GM12878 (cell line): ENCODE measurements around the gene KDM6B. TPM values are rescaled to one million over a fixed set of nuclear protein-coding genes. Genes with fewer than 3 reads are reported as not detected.

Experiments used
- ATAC-seq: fragments of 200-7000 bp; cut with Tn5 transposase; 3 replicates; pipeline ENCODE4 v1.9.1; 2020; ENCODE audit warnings: mild to moderate bottlenecking, moderate library complexity
- BruUV-seq: library from RNA; stranded (reverse); fragments of 400-500 nt; replicated peaks from 2 replicates; lab custom pipeline; 2021; lab: Mats Ljungman, UMichigan
- CTCF ChIA-PET: fragments of 300-600 bp; sonication (Branson Sonifier 250); formaldehyde crosslinking; extraction: SDS; loops from one replicate; lab custom pipeline; 2021; ENCODE audit warnings: inconsistent platforms; lab: Yijun Ruan, JAX
- POLR2A ChIA-PET: fragments of 350-600 bp; formaldehyde crosslinking; extraction: SDS; loops from one replicate; lab custom pipeline; 2021; ENCODE audit warnings: inconsistent platforms; lab: Charles Lee
- RAD21 ChIA-PET: fragments of 300-600 bp; sonication (Branson Sonifier 250); formaldehyde crosslinking; loops from one replicate; lab custom pipeline; 2023; ENCODE audit warnings: antibody characterized with exemption; ENCODE audit not compliant: unreplicated experiment; lab: Charles Lee
- SMC1A ChIA-PET: fragments of 300-600 bp; sonication (Branson Sonifier 250); formaldehyde crosslinking; loops from one replicate; lab custom pipeline; 2023; ENCODE audit not compliant: unreplicated experiment, uncharacterized antibody; lab: Charles Lee
- DNase-seq: peaks from one replicate; pipeline ENCODE4 v3.0.0-alpha.2; 2011; ENCODE audit warnings: low read depth, low spot score
- FAIRE-seq: peaks from 3 replicates; lab custom pipeline; 2011; peaks lifted over from hg19 to GRCh38; lab: Jason Lieb, UNC
- H2AFZ ChIP-seq: 2 replicates; pipeline ENCODE4 v1.6.0; 2011; ENCODE audit warnings: low read depth, low read length, control low read depth; ENCODE audit not compliant: control insufficient read depth
- H3K27ac ChIP-seq: 2 replicates; pipeline ENCODE4 v1.5.1; 2011; ENCODE audit warnings: control low read depth; ENCODE audit not compliant: control insufficient read depth, insufficient read depth
- H3K27me3 ChIP-seq, 2 experiments: replicated peaks in 1 of 2; 2 replicates each; pipeline versions ENCODE4 v1.6.0 to v1.6.1; 2011; ENCODE audit warnings: low read length in 1 of 2; ENCODE audit not compliant: control insufficient read depth in 2 of 2, insufficient read depth in 2 of 2
- H3K36me3 ChIP-seq, 2 experiments: 2 replicates each; pipeline ENCODE4 v1.5.1; 2011; ENCODE audit warnings: low read length in 1 of 2; ENCODE audit not compliant: control insufficient read depth in 2 of 2, insufficient read depth in 2 of 2
- H3K4me1 ChIP-seq: 2 replicates; pipeline ENCODE4 v1.6.1; 2011; ENCODE audit warnings: mild to moderate bottlenecking, low read length, moderate library complexity, mixed read lengths; ENCODE audit not compliant: control insufficient read depth, insufficient read depth
- H3K4me2 ChIP-seq: 2 replicates; pipeline ENCODE4 v1.6.0; 2011; ENCODE audit warnings: control low read depth; ENCODE audit not compliant: control insufficient read depth, insufficient read depth
- H3K4me3 ChIP-seq: fragments of 200-600 bp; sonication (generic); 2 replicates; pipeline ENCODE4 v1.5.1; 2016
- H3K79me2 ChIP-seq: 2 replicates; pipeline ENCODE4 v1.6.0; 2011; ENCODE audit warnings: low read length; ENCODE audit not compliant: control insufficient read depth, insufficient read depth
- H3K9ac ChIP-seq: 2 replicates; pipeline ENCODE4 v1.8.0; 2011; ENCODE audit warnings: low read length, control low read depth, mixed read lengths; ENCODE audit not compliant: control insufficient read depth, insufficient read depth
- H3K9me3 ChIP-seq: replicated peaks from 3 replicates; pipeline ENCODE4 v1.5.1; 2011; ENCODE audit warnings: mild to moderate bottlenecking, low read length; ENCODE audit not compliant: control insufficient read depth, insufficient read depth
- H4K20me1 ChIP-seq: 2 replicates; pipeline ENCODE4 v1.6.0; 2011; ENCODE audit not compliant: control insufficient read depth, insufficient read depth
- ASH2L ChIP-seq: fragments of 300-600, 200-600 bp; sonication (generic); IDR thresholded peaks from 2 replicates; pipeline ENCODE4 v1.6.1; 2017; ENCODE audit warnings: low read depth, mild to moderate bottlenecking, borderline replicate concordance
- ATF7 ChIP-seq: fragments of 450-650 bp; IDR thresholded peaks from 2 replicates; pipeline ENCODE4 v1.6.1; 2016; ENCODE audit warnings: low read depth, mild to moderate bottlenecking
- BMI1 ChIP-seq: fragments of 450-650 bp; IDR thresholded peaks from 2 replicates; pipeline ENCODE4 v1.6.1; 2016; ENCODE audit warnings: mild to moderate bottlenecking, moderate library complexity, borderline replicate concordance
- CHD1 ChIP-seq: IDR thresholded peaks from 2 replicates; pipeline ENCODE4 v1.6.1; 2012; ENCODE audit warnings: low read depth, low read length, improper control_type of control experiment
- ESRRA ChIP-seq: IDR thresholded peaks from 2 replicates; pipeline ENCODE4 v1.6.1; 2012; ENCODE audit warnings: mild to moderate bottlenecking, low read length, improper control_type of control experiment
- FOXM1 ChIP-seq: IDR thresholded peaks from 2 replicates; pipeline ENCODE4 v1.6.1; 2012; ENCODE audit warnings: low read depth, mild to moderate bottlenecking, inconsistent platforms, low read length, moderate library complexity
- HDAC6 ChIP-seq: fragments of 200-600 bp; sonication (generic); IDR thresholded peaks from one replicate; pipeline ENCODE4 v1.8.0; 2017; ENCODE audit warnings: antibody characterized with exemption; ENCODE audit not compliant: unreplicated experiment
- HDGF ChIP-seq: fragments of 450-650 bp; IDR thresholded peaks from 2 replicates; pipeline ENCODE4 v1.6.1; 2016; ENCODE audit warnings: antibody characterized with exemption
- IKZF1 ChIP-seq: fragments of 450-650 bp; conservative IDR thresholded peaks from 2 replicates; pipeline ENCODE4 v1.6.1; 2017; ENCODE audit warnings: antibody characterized with exemption, mild to moderate bottlenecking
- LARP7 ChIP-seq: fragments of 450-650 bp; IDR thresholded peaks from 2 replicates; pipeline ENCODE4 v1.6.1; 2017; ENCODE audit warnings: mild to moderate bottlenecking
- MTA2 ChIP-seq: fragments of 450-650 bp; IDR thresholded peaks from 2 replicates; pipeline ENCODE4 v1.6.1; 2016; ENCODE audit warnings: low read depth, mild to moderate bottlenecking, moderate library complexity
- MXI1 ChIP-seq: fragments of 150-350 bp; IDR thresholded peaks from 2 replicates; pipeline ENCODE4 v1.6.1; 2011; ENCODE audit warnings: low read depth, mild to moderate bottlenecking, inconsistent platforms, low read length, improper control_type of control experiment
- MYB ChIP-seq: fragments of 150-350 bp; IDR thresholded peaks from 2 replicates; pipeline ENCODE4 v1.6.1; 2014; ENCODE audit warnings: mild to moderate bottlenecking, low read depth, low read length, borderline replicate concordance
- MYC ChIP-seq: IDR thresholded peaks from 2 replicates; pipeline ENCODE4 v1.6.1; 2011; ENCODE audit warnings: mild to moderate bottlenecking, low read length, moderate library complexity, inconsistent platforms; ENCODE audit not compliant: insufficient read depth, insufficient replicate concordance, insufficient read length, severe bottlenecking
- WGBS: methylation state at CpG from one replicate; pipeline ENCODE4 v1.1.6; 2016; ENCODE audit warnings: low lambda C conversion rate; ENCODE audit not compliant: insufficient replicate concordance, insufficient coverage; ENCODE audit errors: missing lambda C conversion rate; 5-methylcytosine and 5-hydroxymethylcytosine counted together
- in situ Hi-C: fragments of 300-500 bp; cut with MboI; formaldehyde crosslinking; loops from 9 replicates; pipeline ENCODE4 v1.14.3; 2018; ENCODE audit warnings: mixed read lengths
- intact Hi-C: fragments of 100-400 bp; cut with micrococcal nuclease; formaldehyde crosslinking; loops from one replicate; pipeline ENCODE4 v1.14.2; 2022; ENCODE audit not compliant: unreplicated experiment
- polyA plus RNA-seq, 11 experiments: library from polyadenylated mRNA; depleted of rRNA in 4 of 11; unstranded in 6 of 11; stranded (reverse) in 5 of 11; fragments of >200 nt; fragmentation: Nextera tagmentation in 4 of 11; fragmentation: Illumina TruSeq in 1 of 11; extraction: Ambion mirVana in 4 of 11; extraction: Trizol in 1 of 11; gene quantifications; 1 replicate in 1 of 11; 2 replicates in 10 of 11; pipeline versions ENCODE4 v1.2.1 to v1.2.3, GENCODE V29; 2011 to 2016; ENCODE audit warnings: inconsistent platforms in 2 of 11, missing spikeins in 2 of 11, low read depth in 1 of 11
- total RNA-seq, 4 experiments: library from RNA; depleted of rRNA in 3 of 4; stranded (reverse); fragments of >200 nt in 3 of 4; fragmentation: Illumina TruSeq in 1 of 4; extraction: Trizol in 1 of 4; gene quantifications; 2 replicates each; pipeline versions ENCODE4 v1.2.1 to v1.2.3, GENCODE V29; 2013 to 2021
- TF ChIP-seq, protein P1 (sequence below), 3 experiments: IDR thresholded peaks in 2 of 3; conservative IDR thresholded peaks in 1 of 3; 2 replicates each; pipeline ENCODE4 v1.5.1; 2011; ENCODE audit warnings: low read depth in 3 of 3, low read length in 3 of 3, mild to moderate bottlenecking in 3 of 3, control low read depth in 2 of 3, moderate library complexity in 2 of 3, inconsistent platforms in 1 of 3, mixed read lengths in 1 of 3; ENCODE audit not compliant: control insufficient read depth in 2 of 3, insufficient read depth in 1 of 3; ENCODE audit errors: extremely low read depth in 1 of 3
- TF ChIP-seq, protein P2 (sequence below): IDR thresholded peaks from 2 replicates; pipeline ENCODE4 v1.6.1; 2011; ENCODE audit warnings: borderline replicate concordance, low read depth, mild to moderate bottlenecking, moderate library complexity, mixed read lengths, low read length; ENCODE audit not compliant: insufficient read depth; ENCODE audit errors: extremely low read length
- TF ChIP-seq, protein P3 (sequence below): fragments of 450-650 bp; IDR thresholded peaks from 2 replicates; pipeline ENCODE4 v1.6.1; 2017; ENCODE audit warnings: mild to moderate bottlenecking, moderate library complexity
- TF ChIP-seq, protein P4 (sequence below): IDR thresholded peaks from 2 replicates; pipeline ENCODE4 v1.6.1; 2011; ENCODE audit warnings: mild to moderate bottlenecking, low read depth, low read length, moderate library complexity; ENCODE audit not compliant: insufficient replicate concordance

The KDM6B gene
- total and polyA plus RNA-seq, 10 of the 15 experiments (the other 5 are each of a cell fraction or from before 2014, with no cell fraction given), result 0.05 to 33.5 (median 2.3) TPM

DNA sequence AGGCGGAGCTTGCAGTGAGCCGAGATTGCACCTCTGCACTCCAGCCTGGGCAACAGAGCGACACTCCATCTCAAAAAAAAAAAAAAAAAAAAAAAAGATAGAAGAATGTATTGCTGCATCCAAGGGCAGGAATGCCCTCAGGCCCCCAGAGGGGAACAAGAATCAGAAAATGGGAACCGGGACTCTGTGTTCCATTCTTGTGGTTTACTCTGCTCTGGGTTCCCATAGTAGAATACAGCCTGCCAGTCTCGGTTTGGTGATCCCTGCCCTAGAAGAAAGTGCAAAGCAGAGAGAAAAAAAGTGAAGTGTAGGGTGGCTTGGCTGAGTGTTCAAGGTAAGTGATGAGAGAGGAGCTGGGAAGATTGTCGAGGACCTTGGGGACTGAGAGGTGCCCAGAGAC lies 27.4 kb upstream of the KDM6B start:
- Histone ChIP-seq H2AFZ (no peak overlapping the region), H3K4me3 (no peak overlapping the region), H3K9ac (no peak overlapping the region), H3K36me3 (no peaks in the 10 kb centered on the region), H3K4me2 (no peak overlapping the region), H3K27me3 (no peaks in the 10 kb centered on the region), H3K79me2 (no peaks in the 10 kb centered on the region), H4K20me1 (no peaks in the 10 kb centered on the region), H3K4me1 (no peaks in the 10 kb centered on the region), H3K9me3 (no peaks in the 10 kb centered on the region; the same call in 2 of the 3 replicates), H3K27ac (no peak overlapping the region)
- no peak for FAIRE-seq
- intact Hi-C loops (no loop called here), in situ Hi-C loops (no loop called here)
- POLR2A ChIA-PET, result no interaction called here
- no TSS peak for BruUV-seq
- ATAC-seq, result no peak
- WGBS, result 6% methylated on average over 5 of the region's 6 CpGs
- SMC1A ChIA-PET, result no interaction called here
- CTCF ChIA-PET, result no interaction called here
- RAD21 ChIA-PET, result no interaction called here
- DNase-seq, result no peak
- TF ChIP-seq IKZF1, result no peak
- TF ChIP-seq ESRRA, result no peak
- TF ChIP-seq MYB, result no peak
- no peak for TF ChIP-seq ASH2L
- TF ChIP-seq HDGF, result no peak
- TF ChIP-seq HDAC6, result no peak
- TF ChIP-seq CHD1, result no peak
- TF ChIP-seq ATF7, result no peak
- TF ChIP-seq, protein P1, sequence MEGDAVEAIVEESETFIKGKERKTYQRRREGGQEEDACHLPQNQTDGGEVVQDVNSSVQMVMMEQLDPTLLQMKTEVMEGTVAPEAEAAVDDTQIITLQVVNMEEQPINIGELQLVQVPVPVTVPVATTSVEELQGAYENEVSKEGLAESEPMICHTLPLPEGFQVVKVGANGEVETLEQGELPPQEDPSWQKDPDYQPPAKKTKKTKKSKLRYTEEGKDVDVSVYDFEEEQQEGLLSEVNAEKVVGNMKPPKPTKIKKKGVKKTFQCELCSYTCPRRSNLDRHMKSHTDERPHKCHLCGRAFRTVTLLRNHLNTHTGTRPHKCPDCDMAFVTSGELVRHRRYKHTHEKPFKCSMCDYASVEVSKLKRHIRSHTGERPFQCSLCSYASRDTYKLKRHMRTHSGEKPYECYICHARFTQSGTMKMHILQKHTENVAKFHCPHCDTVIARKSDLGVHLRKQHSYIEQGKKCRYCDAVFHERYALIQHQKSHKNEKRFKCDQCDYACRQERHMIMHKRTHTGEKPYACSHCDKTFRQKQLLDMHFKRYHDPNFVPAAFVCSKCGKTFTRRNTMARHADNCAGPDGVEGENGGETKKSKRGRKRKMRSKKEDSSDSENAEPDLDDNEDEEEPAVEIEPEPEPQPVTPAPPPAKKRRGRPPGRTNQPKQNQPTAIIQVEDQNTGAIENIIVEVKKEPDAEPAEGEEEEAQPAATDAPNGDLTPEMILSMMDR (IDR thresholded peaks at IDR 0.05 in 2 of 3, conservative IDR thresholded peaks at IDR 0.05 in 1 of 3; ENCODE audit: control insufficient read depth in 2 of 3, extremely low read depth in 1 of 3, insufficient read depth in 1 of 3, low read depth in 3 of 3, low read length in 3 of 3), result no peak
- no peak for TF ChIP-seq MYC
- TF ChIP-seq, protein P2, sequence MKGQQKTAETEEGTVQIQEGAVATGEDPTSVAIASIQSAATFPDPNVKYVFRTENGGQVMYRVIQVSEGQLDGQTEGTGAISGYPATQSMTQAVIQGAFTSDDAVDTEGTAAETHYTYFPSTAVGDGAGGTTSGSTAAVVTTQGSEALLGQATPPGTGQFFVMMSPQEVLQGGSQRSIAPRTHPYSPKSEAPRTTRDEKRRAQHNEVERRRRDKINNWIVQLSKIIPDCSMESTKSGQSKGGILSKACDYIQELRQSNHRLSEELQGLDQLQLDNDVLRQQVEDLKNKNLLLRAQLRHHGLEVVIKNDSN, result no peak
- TF ChIP-seq LARP7, result no peak
- no peak for TF ChIP-seq BMI1
- TF ChIP-seq, protein P3, sequence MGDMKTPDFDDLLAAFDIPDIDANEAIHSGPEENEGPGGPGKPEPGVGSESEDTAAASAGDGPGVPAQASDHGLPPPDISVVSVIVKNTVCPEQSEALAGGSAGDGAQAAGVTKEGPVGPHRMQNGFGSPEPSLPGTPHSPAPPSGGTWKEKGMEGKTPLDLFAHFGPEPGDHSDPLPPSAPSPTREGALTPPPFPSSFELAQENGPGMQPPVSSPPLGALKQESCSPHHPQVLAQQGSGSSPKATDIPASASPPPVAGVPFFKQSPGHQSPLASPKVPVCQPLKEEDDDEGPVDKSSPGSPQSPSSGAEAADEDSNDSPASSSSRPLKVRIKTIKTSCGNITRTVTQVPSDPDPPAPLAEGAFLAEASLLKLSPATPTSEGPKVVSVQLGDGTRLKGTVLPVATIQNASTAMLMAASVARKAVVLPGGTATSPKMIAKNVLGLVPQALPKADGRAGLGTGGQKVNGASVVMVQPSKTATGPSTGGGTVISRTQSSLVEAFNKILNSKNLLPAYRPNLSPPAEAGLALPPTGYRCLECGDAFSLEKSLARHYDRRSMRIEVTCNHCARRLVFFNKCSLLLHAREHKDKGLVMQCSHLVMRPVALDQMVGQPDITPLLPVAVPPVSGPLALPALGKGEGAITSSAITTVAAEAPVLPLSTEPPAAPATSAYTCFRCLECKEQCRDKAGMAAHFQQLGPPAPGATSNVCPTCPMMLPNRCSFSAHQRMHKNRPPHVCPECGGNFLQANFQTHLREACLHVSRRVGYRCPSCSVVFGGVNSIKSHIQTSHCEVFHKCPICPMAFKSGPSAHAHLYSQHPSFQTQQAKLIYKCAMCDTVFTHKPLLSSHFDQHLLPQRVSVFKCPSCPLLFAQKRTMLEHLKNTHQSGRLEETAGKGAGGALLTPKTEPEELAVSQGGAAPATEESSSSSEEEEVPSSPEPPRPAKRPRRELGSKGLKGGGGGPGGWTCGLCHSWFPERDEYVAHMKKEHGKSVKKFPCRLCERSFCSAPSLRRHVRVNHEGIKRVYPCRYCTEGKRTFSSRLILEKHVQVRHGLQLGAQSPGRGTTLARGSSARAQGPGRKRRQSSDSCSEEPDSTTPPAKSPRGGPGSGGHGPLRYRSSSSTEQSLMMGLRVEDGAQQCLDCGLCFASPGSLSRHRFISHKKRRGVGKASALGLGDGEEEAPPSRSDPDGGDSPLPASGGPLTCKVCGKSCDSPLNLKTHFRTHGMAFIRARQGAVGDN, result no peak
- TF ChIP-seq FOXM1, result no peak
- no peak for TF ChIP-seq MXI1
- no peak for TF ChIP-seq MTA2
- TF ChIP-seq, protein P4, sequence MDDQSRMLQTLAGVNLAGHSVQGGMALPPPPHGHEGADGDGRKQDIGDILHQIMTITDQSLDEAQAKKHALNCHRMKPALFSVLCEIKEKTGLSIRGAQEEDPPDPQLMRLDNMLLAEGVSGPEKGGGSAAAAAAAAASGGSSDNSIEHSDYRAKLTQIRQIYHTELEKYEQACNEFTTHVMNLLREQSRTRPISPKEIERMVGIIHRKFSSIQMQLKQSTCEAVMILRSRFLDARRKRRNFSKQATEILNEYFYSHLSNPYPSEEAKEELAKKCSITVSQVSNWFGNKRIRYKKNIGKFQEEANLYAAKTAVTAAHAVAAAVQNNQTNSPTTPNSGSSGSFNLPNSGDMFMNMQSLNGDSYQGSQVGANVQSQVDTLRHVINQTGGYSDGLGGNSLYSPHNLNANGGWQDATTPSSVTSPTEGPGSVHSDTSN, result no peak
